Activated CD8-positive, alpha-beta memory T cell treated with anti-CD3 and anti-CD28 coated beads for 4 hours (primary cell): ENCODE data around the gene ELP5.

Experiments used
- DNase-seq, 2 donors: peaks; one replicate each; pipeline ENCODE4 v3.0.0-alpha.2; 2020; ENCODE audit warnings: low read depth in 2 of 2

The ELP5 gene

GRCh38 chr17:7219229-7219811, 32.7 kb upstream of the ELP5 start:
- no peak for DNase-seq

GRCh38 chr17:7219812-7220592, 32.0 kb upstream of the ELP5 start, which contains the start of the genes ACADVL and DLG4:
TSS of gene ACADVL (plus strand) at chr17:7219938. CDS start at chr17:7219985, 47 bp downstream.
TSS of gene DLG4 (minus strand) at chr17:7219836.
- peak; percentile 54 to 65 for DNase-seq

- peak in 1 of 2 donors; percentile 33 for DNase-seq
Measured at GRCh38 chr17:7220593-7221277, 31.3 kb upstream of the ELP5 start.

GRCh38 chr17:7221278-7222092, 30.5 kb upstream of the ELP5 start:
- no peak for DNase-seq

GRCh38 chr17:7222093-7222971, 29.7 kb upstream of the ELP5 start:
- DNase-seq, result no peak

- DNase-seq, result no peak
Measured at GRCh38 chr17:7222972-7223292, 29.1 kb upstream of the ELP5 start.

- DNase-seq, result no peak
Measured at GRCh38 chr17:7223375-7223774, 28.6 kb upstream of the ELP5 start.

- no peak for DNase-seq
Measured at GRCh38 chr17:7224110-7224509, 27.9 kb upstream of the ELP5 start.

- no peak for DNase-seq
Measured at GRCh38 chr17:7224661-7225111, 27.3 kb upstream of the ELP5 start.

- DNase-seq, result no peak
Measured at GRCh38 chr17:7225711-7226331, 26.2 kb upstream of the ELP5 start.

- DNase-seq, result no peak
Measured at GRCh38 chr17:7226721-7227710, 25.0 kb upstream of the ELP5 start.

GRCh38 chr17:7228920-7229319, 23.1 kb upstream of the ELP5 start:
- DNase-seq, result no peak

GRCh38 chr17:7229504-7229903, 22.5 kb upstream of the ELP5 start:
- DNase-seq, result no peak

GRCh38 chr17:7232114-7232513, 19.9 kb upstream of the ELP5 start:
- no peak for DNase-seq

GRCh38 chr17:7233701-7234082, 18.3 kb upstream of the ELP5 start:
- no peak for DNase-seq

- peak; percentile 89 to 93 for DNase-seq
Measured at GRCh38 chr17:7234083-7234951, 17.7 kb upstream of the ELP5 start, which contains the start of gene DVL2. TSS of gene DVL2 (minus strand) at chr17:7234517. CDS start at chr17:7234262, 255 bp downstream.

GRCh38 chr17:7235693-7236665, 16.0 kb upstream of the ELP5 start:
- no peak for DNase-seq
